GM12892 (cell line): ENCODE data around the gene OR5L2.

Experiments
- POLR2A ChIP-seq: IDR thresholded peaks from 2 replicates; pipeline ENCODE4 v1.6.1; 2011; ENCODE audit warnings: low read depth, low read length, control low read depth
- POLR2AphosphoS5 ChIP-seq: IDR thresholded peaks from 2 replicates; pipeline ENCODE4 v1.6.1; 2011; ENCODE audit warnings: low read depth, low read length, control low read depth

GRCh38 chr11:55849037-55849436 is 22.0 kb downstream of the OR5L2 start:
- TF ChIP-seq POLR2A: no peak
- no peak for TF ChIP-seq POLR2AphosphoS5
